WI38 (cell line): ENCODE measurements around the gene NHLRC4.

ENCODE experiments used
- H3K4me3 ChIP-seq: 2 replicates; pipeline ENCODE4 v1.5.1; 2011; ENCODE audit warnings: low read depth, mild to moderate bottlenecking, control low read depth, low read length
- CTCF ChIP-seq: IDR thresholded peaks from 2 replicates; pipeline ENCODE4 v1.5.1; 2012; ENCODE audit warnings: low read depth, mild to moderate bottlenecking, control low read depth, low read length

The NHLRC4 gene

GRCh38 chr16:540645-541340 is 26.0 kb upstream of the NHLRC4 start:
- no peak overlapping the region for H3K4me3 ChIP-seq
- TF ChIP-seq CTCF = no peak

- TF ChIP-seq CTCF = no peak
- no peak overlapping the region for H3K4me3 ChIP-seq
Observed at GRCh38 chr16:543301-544164, 23.3 kb upstream of the NHLRC4 start.

- no peak overlapping the region for H3K4me3 ChIP-seq
- no peak for TF ChIP-seq CTCF
Observed at GRCh38 chr16:544517-544916, 22.3 kb upstream of the NHLRC4 start.

GRCh38 chr16:546909-547770 is 19.7 kb upstream of the NHLRC4 start:
- TF ChIP-seq CTCF = no peak

GRCh38 chr16:548586-548985 is 18.2 kb upstream of the NHLRC4 start:
- TF ChIP-seq CTCF = no peak
- no peak overlapping the region for H3K4me3 ChIP-seq

More at GRCh38 chr16:546909-547770, 19.7 kb upstream of the NHLRC4 start:
- H3K4me3 ChIP-seq = no peak overlapping the region

- TF ChIP-seq CTCF = no peak
- H3K4me3 ChIP-seq = no peak overlapping the region
Observed at GRCh38 chr16:549544-550263, 17.1 kb upstream of the NHLRC4 start.
